Stimulated activated CD4-positive, alpha-beta T cell treated with anti-CD3 and anti-CD28 coated beads, Interleukin-1b, Interleukin-23, amount 100 ng/mL, for 48 hours (primary cell): ENCODE measurements around the gene CREB5.

ENCODE experiments used
- DNase-seq: peaks from one replicate; pipeline ENCODE4 v3.0.0-alpha.2; 2020

The CREB5 gene

DNA sequence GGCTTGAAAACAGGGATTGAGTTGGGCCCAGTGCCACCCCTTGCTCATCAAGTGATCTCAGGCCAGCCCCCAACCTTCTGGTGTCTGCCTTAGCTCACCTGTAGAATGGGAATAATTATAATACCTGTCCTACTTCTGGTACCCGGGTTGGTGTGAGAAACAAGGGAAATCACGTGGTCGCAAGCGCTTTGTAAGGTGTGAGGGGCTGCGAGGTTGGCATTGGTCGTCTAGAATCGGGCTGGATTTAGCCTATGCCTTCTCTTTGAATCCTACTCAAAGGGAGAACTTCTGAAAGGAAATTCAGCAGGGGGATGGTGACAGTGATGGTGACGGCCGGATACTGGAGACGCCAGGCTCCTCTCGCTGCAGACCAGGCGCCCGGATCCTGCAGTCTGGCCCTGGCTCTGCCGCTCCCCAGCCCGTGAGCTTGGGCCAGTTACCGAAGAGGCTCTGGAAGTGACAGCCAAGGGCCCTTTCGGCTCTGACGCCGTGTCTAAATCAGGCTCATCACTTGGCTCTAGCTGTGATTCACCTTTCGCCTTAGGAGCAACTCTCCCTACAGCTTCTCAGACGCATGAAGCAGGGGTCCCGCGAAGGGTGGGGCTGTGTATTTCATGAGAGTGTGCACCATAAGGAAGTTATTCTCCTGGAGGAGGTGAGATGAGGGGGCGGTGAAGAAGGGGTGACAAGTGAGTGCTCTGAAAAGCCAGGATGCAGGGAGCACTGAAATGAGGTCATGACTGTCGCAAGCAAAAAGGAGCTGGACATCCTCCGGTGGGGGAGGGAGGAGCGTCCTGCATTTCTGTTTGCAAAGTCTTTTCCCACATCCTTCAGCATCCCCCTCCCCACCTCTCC, 4.0 kb upstream of the CREB5 start:
- no peak for DNase-seq

DNA sequence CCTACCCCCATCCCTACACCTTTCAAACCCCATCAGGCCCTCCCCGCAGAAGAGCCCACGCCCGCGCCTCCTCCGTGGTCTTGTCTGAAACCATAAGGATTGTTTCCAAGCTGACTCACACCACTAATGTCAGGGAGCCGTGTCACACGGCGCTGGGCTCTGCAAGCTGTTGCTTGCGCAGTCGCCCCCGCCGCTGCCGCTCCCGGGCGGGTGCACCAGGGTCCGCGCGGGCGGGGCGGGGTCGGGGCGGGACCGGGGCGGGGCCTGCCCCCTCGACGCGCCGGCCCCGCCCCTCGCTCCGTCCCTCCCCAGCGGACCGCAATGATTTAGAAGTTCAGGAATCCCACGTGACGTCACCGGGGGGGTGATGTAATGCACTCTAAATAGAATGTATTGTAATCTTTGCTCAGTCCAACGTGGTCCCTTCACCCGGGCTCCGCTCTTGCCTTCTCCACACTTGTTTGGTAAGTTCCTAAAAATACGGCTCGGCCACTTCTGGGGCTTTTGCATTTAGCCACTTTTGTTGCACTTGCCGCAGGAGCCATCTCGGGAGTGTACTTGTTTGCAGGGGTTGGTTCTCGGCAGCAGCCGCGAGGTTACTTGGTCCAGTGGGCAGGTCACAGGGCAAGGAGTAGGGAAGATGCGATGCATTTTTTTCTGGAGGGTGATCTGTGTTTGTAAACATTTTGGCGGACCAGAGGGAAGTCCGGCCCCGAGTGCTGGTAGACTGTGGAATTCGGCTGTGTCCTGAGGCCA, 3.2 kb upstream of the CREB5 start:
- DNase-seq, result peak; percentile 79

DNA sequence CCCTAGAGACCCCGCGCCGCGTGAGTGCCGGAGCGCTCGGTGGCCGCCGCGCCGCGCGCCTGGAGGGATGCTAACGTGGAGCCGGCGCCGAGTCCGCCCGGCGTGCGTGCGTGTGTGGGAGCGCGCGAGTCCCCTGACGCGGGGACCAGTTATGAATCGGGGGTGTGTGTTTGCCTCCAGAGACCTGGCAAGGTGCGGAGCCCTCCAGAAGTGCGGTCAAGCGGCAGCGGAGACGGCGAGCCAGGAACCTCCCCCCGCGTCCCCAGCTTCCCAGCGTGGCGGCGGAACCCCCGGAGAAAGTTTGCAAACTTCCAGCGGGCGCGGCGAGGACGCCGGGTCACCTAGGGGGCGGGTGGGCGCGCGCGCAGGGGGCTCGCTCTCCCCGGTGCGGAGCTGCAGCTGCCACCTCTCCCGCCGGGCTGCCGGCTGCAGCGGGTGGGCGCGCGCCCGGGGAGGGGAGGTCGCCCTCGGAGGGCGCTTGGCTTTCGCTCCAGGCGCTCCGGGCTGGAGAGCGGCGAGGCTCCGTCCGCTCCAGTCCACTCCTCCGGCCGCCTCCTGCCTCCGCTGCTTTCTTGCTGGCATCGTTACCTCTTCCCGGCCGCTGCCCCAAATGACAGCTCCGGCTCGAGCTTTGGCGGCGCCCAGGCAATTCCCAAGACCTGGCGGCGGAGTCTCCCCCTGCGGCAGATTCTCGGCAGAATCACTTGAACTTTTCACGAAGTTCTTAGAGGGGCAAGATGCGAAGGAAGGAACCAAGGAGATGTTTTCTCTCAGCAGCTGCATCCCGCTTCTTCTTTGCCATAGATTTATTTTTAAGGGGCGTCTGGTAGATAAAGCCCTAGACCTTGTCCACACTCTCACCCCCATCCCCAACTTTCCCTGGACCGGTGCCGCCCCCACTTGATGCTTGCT, 2.3 kb upstream of the CREB5 start:
- DNase-seq, result no peak

- no peak for DNase-seq
Measured at GRCh38 chr7:28410628-28411531, 1.4 kb upstream of the CREB5 start.

GRCh38 chr7:28413011-28413410, 693 bp downstream of the CREB5 start:
- no peak for DNase-seq

DNA sequence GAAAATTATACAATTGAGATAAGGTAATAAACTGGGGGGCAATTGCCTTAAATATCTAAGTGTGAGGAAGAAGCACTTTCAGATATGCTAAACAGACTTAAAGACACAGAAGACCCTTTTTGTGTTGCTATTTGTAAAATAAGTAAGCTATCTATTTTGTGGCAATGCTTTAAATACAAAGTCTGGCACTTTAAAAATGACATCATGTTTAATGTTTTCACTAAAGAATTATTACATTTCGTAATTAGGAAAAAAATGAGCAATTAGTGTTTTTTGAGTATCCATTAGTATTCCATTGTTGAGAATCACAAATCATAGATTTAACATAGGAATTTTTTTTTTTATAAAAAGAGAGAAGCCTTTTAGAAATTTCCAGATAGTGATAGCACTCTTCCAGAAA, 2.1 kb downstream of the CREB5 start:
- DNase-seq, result no peak

DNA sequence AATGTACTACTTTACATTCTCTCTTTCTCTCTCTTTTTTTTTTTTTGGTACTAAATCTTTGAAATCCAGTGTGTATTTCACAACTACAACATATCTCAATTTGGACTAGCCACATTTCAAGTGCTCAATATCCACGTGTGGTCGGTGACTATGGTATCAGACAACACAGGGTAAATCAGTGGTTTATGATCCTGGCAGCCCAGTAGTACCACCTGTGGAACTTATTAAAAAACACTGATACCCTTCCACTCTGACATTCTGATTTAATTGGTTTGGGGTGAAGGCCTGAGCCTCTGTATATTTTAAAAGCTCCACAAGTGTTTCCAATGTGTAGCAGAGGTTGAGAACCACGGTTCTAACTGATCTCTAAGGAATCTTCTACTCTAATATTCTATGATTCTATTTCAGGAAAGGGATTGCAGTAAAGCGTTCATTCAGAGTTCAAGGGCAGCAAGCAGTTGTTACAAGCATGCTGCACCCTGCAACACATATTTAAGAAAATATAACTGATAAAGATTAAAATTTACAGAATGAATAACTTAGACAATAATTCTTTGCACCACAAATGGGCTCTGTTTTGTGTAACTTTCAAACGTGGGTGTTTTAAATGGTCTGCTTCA, 5.1 kb downstream of the CREB5 start:
- no peak for DNase-seq

GRCh38 chr7:28418311-28418710, 6.0 kb downstream of the CREB5 start:
- DNase-seq, result no peak

GRCh38 chr7:28418966-28419365, 6.6 kb downstream of the CREB5 start:
- no peak for DNase-seq

GRCh38 chr7:28419716-28420115, 7.4 kb downstream of the CREB5 start:
- DNase-seq, result no peak

- no peak for DNase-seq
Measured at GRCh38 chr7:28423112-28423511, 10.8 kb downstream of the CREB5 start.

DNA sequence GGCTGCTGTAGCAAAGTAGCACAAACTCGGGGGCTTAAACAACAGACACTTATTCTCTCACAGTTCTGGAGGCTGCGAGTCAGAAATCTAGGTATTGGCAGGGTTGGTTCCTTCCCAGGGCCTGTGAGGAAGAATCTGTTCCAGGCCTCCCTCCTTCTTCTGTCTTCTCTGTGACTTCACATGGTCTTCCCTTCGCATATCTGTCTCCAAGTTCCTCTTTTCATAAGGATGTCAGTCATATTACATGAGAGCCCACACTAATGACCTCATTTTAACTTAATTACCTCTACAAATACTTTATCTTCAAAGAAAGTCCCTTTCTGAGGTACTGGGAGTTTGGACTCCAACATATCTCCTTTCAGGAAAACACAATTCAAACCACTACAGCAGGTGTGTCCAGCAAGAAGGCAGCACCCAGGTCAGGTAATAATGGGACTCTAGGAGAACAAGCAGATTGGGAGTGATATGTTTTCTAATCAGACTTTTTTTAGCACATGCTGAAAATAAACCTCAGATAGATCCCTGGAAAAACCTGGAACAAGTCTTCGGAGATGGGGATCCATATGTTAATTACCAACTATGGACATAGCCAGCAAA, 11.7 kb downstream of the CREB5 start:
- no peak for DNase-seq

DNA sequence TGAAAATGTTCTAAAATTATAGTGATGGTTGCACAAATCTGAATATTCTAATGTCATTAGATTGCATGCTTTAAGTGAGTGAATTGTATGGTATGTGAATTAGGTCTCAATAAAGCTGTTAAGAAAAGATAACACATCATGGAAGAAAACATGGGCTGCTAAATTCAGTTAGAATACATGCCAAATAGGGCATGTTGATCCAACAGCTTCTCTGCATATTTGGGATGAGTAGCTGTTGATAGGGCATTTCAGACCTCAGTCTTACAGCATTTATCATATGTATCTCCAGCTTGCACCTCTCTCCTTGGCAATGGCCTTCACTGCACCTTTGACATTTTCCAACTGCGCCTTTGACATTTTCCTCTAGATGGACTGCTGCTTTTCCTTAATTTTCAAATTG, 13.2 kb downstream of the CREB5 start:
- no peak for DNase-seq

DNA sequence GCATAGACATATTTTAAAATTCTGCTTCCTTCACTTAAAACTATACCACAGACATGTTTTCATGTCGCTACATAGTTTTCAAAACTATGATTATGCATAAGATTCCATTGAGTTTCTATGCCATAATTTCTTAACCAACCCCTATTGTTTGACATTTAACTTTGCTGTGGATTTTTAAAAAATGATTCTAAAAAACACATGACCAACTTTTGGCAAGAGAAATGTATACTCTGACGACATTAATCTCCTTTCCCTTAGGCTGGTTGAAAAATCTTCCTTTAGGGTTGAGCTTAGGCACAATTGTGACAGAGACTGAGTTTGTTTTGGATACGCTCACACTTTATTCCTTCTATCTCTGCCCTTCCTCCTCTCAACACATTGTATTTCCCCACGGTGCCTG, 14.9 kb downstream of the CREB5 start:
- DNase-seq, result no peak

DNA sequence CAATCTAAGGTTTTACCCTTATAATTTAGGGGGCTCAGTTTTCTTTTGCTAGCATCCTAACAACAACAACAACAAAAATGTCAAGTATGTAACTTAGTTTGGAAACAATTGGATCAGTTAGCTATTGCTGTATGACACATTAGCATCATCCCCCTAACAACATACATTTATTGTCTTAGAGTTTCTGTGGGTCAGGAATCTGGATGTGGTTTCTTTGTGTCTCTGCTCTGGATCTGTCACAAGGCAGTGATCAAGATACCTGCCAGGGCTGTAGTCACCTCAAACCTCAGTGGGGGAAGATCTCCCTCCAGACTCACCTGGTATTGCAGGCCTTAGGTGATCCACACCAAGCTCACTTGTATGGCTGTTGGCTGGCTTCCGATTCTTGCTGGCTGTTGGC, 18.3 kb downstream of the CREB5 start:
- DNase-seq, result no peak

GRCh38 chr7:28432105-28432504, 19.8 kb downstream of the CREB5 start:
- no peak for DNase-seq

GRCh38 chr7:28433039-28433438, 20.7 kb downstream of the CREB5 start:
- DNase-seq, result no peak

DNA sequence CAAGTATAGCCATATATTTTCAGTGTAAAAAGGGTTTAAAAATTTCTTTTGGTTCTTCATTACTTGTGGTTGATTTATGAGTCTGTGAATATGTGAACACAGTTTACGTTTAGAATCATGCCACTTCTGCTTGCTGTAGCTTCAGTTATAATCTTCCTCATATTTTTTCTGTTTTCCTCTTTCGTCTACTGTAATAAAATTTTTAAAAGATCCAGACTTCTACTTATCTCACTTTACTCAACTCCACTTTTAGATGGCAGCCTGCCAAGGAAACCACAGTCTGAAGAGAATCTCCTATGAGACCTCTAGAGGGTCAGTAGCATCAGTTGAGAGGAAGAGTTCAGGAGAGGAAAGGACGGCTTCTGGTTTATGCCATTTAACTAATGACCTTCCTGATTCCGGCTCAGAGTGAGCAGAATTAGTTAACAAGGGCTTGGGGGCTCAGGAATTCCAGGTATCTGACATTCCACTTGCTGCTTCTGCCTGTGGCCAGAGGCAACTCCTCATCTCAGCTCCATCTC, 21.4 kb downstream of the CREB5 start:
- no peak for DNase-seq

GRCh38 chr7:28434510-28434909, 22.2 kb downstream of the CREB5 start:
- DNase-seq, result no peak

- no peak for DNase-seq
Measured at GRCh38 chr7:28435152-28435551, 22.8 kb downstream of the CREB5 start.
